ENCODE measurements around the gene CREBBP. TPM values are rescaled to one million over a fixed set of nuclear protein-coding genes. Genes with fewer than 3 reads are reported as not detected.
"Not testable (repeated sequence)": the region's sequence is repeated elsewhere in the genome, so short reads cannot be mapped to it uniquely, and the experiment has no call there.

CREBBP gene
- total and polyA plus RNA-seq, 2 donors from 2014 or later: 5.9 to 74.6 TPM

DNA sequence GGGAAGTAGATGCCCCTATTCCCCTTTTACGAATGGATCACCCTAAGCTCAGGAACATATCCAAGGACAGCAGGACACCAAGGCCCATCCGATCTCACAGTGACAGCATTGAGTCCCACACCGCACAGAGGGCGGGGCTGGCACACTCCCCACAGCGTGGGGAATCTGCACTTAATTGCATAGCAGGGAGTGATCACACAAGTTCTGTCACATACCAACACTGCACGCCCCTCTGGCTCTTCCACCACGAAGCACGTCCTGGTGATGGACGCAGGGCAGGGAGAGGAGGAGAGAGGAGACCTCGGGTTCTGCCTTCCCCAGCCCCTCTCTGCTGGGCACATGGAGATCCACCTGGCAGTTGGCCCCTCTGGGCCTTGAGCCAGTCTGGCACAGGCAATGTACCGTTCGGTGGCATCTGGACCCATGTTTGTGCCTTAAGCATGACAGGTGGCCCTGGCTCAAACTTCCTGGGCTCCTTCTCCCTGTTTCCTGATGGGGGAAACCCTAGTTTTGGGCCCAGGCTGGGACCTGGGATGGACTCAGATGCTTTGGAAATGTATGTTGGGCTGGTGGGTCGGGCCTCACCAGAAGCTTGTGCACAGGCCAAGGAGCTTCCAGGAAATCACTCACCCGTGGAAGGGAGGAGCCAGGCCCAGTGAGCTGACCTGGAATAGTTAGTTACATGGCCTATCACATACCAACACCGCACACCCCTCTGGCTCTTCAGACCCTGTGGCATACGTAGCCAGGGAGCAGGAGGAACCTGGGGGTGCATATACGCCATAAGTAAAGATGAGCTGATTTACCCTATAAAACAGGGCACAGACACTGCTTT is 35.1 kb upstream of the CREBBP start:
- Histone ChIP-seq H3K27me3 (ENCODE audit: control insufficient read depth, insufficient read depth, low read length) (no peaks in the 10 kb centered on the region), H3K4me3 (ENCODE audit: low read length in 3 of 3) (no peak overlapping the region), H3K9me3 (ENCODE audit: control insufficient read depth in 2 of 3, insufficient read depth in 1 of 3, low read length in 3 of 3) (no peaks in the 10 kb centered on the region), H3K4me1 (ENCODE audit: control insufficient read depth in 2 of 3, insufficient read depth in 2 of 3, low read depth in 1 of 3, low read length in 3 of 3) (peaks cover 0 to 2% (median 0%) of the 10 kb centered on the region in 3 donors), H3K9ac (ENCODE audit: low read length in 3 of 3) (no peak overlapping the region), H3K36me3 (ENCODE audit: control insufficient read depth in 2 of 3, insufficient read depth in 3 of 3, low read length in 3 of 3) (no peaks in the 10 kb centered on the region), H3K27ac (ENCODE audit: low read depth in 2 of 2, low read length in 2 of 2) (no peak overlapping the region)
- FAIRE-seq (no peak), DNase-seq (peak in 1 of 5 donors; percentile 11)
- intact Hi-C loops (cut with DNase I): no loop called here
- TF ChIP-seq, protein P1, sequence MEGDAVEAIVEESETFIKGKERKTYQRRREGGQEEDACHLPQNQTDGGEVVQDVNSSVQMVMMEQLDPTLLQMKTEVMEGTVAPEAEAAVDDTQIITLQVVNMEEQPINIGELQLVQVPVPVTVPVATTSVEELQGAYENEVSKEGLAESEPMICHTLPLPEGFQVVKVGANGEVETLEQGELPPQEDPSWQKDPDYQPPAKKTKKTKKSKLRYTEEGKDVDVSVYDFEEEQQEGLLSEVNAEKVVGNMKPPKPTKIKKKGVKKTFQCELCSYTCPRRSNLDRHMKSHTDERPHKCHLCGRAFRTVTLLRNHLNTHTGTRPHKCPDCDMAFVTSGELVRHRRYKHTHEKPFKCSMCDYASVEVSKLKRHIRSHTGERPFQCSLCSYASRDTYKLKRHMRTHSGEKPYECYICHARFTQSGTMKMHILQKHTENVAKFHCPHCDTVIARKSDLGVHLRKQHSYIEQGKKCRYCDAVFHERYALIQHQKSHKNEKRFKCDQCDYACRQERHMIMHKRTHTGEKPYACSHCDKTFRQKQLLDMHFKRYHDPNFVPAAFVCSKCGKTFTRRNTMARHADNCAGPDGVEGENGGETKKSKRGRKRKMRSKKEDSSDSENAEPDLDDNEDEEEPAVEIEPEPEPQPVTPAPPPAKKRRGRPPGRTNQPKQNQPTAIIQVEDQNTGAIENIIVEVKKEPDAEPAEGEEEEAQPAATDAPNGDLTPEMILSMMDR (IDR thresholded peaks at IDR 0.05; ENCODE audit: borderline replicate concordance, extremely low read depth, insufficient read depth): no peak

DNA sequence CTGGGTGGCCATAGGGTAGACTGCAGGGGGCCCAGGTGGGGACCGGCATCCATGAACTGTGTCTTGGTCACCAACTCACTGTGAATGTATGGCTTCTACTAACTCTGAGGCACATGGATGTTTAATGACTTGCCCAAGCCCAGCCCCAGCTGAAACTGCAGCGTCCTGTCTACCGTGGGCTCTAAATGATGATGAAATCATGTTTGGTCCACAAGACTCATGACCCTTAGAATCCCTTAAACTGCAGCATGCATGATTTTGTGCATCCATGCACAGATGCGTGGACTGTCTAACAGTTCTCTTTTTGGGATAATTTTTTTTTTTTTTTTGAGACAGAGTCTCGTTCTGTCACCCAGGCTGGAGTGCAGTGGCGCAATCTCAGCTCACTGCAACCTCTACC is 32.4 kb upstream of the CREBBP start:
- TF ChIP-seq, protein P1 (IDR thresholded peaks at IDR 0.05; ENCODE audit: borderline replicate concordance, extremely low read depth, insufficient read depth): no peak
- Histone ChIP-seq H3K4me1 (ENCODE audit: control insufficient read depth in 2 of 3, insufficient read depth in 2 of 3, low read depth in 1 of 3, low read length in 3 of 3) (peaks cover 0 to 2% (median 0%) of the 10 kb centered on the region in 3 donors), H3K9me3 (ENCODE audit: control insufficient read depth in 2 of 3, insufficient read depth in 1 of 3, low read length in 3 of 3) (no peaks in the 10 kb centered on the region), H3K9ac (ENCODE audit: low read length in 3 of 3) (no peak overlapping the region), H3K27me3 (ENCODE audit: control insufficient read depth, insufficient read depth, low read length) (no peaks in the 10 kb centered on the region), H3K4me3 (ENCODE audit: low read length in 3 of 3) (no peak overlapping the region), H3K27ac (ENCODE audit: low read depth in 2 of 2, low read length in 2 of 2) (no peak overlapping the region), H3K36me3 (ENCODE audit: control insufficient read depth in 2 of 3, insufficient read depth in 3 of 3, low read length in 3 of 3) (no peaks in the 10 kb centered on the region)
- no peak for FAIRE-seq
- DNase-seq: no peak
- intact Hi-C loops (cut with DNase I): no loop called here

DNA sequence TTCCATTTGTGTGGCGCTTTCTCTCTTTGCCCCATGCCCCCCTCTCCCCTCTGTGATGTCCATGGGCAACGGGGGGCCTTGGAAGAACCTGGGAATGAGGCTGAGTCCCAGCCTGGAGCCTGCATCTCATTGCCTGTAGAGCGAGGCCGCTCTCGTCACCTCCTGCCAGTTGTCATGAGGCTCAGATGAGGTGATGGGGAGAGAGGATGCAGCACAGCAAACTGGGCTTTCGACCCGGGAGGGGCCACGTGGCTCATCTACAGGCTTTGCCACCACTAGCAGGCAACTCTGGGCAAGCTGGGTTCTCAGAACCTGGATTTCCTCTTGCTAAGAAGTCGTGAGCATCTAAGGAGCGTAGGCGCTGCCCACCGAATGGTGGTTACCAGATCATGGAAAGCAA is 31.9 kb upstream of the CREBBP start:
- intact Hi-C loops (cut with DNase I): no loop called here
- Histone ChIP-seq H3K36me3 (ENCODE audit: control insufficient read depth in 2 of 3, insufficient read depth in 3 of 3, low read length in 3 of 3) (no peaks in the 10 kb centered on the region), H3K9me3 (ENCODE audit: control insufficient read depth in 2 of 3, insufficient read depth in 1 of 3, low read length in 3 of 3) (no peaks in the 10 kb centered on the region), H3K27me3 (ENCODE audit: control insufficient read depth, insufficient read depth, low read length) (no peaks in the 10 kb centered on the region), H3K4me1 (ENCODE audit: control insufficient read depth in 2 of 3, insufficient read depth in 2 of 3, low read depth in 1 of 3, low read length in 3 of 3) (peaks cover 0 to 2% (median 0%) of the 10 kb centered on the region in 3 donors), H3K9ac (ENCODE audit: low read length in 3 of 3) (no peak overlapping the region), H3K4me3 (ENCODE audit: low read length in 3 of 3) (no peak overlapping the region), H3K27ac (ENCODE audit: low read depth in 2 of 2, low read length in 2 of 2) (no peak overlapping the region)
- TF ChIP-seq, protein P1 (IDR thresholded peaks at IDR 0.05; ENCODE audit: borderline replicate concordance, extremely low read depth, insufficient read depth): no peak
- no peak for FAIRE-seq
- no peak for DNase-seq

DNA sequence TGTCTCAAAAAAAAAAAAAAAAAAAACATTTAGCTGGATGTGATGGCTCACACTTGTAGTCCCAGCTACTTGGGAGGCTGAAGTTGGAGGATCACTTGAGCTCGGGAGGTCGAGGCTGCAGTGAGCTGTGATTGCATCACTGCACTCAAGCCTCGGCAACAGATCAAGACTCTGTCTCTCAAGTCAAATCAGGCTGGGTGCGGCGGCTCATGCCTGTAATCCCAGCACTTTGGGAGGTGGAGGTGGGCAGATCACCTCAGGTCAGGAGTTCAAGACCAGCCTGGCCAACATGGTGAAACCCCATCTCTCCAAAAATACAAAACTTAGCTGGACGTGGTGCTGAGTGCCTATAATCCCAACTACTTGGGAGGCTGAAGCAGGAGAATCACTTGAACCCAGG is 31.2 kb upstream of the CREBBP start:
- intact Hi-C loops (cut with DNase I); H3K9ac ChIP-seq (ENCODE audit: low read length in 3 of 3); H3K27ac ChIP-seq (ENCODE audit: low read depth in 2 of 2, low read length in 2 of 2); DNase-seq; H3K27me3 ChIP-seq (ENCODE audit: control insufficient read depth, insufficient read depth, low read length); H3K4me3 ChIP-seq (ENCODE audit: low read length in 3 of 3); H3K9me3 ChIP-seq (ENCODE audit: control insufficient read depth in 2 of 3, insufficient read depth in 1 of 3, low read length in 3 of 3); H3K4me1 ChIP-seq (ENCODE audit: control insufficient read depth in 2 of 3, insufficient read depth in 2 of 3, low read depth in 1 of 3, low read length in 3 of 3); FAIRE-seq; H3K36me3 ChIP-seq (ENCODE audit: control insufficient read depth in 2 of 3, insufficient read depth in 3 of 3, low read length in 3 of 3): not testable (repeated sequence)

Measured in kidney (tissue), 14 donors.